GM23248 (cell line): ENCODE results near the gene CFDP1. TPM values are rescaled to one million over a fixed set of nuclear protein-coding genes. Genes with fewer than 3 reads are reported as not detected.
A peak's percentile ranks its signal among the peaks of the same experiment; 100 is the strongest.

Experiments
- DNase-seq: peaks from one replicate; pipeline ENCODE4 v3.0.0-alpha.2; 2015
- H2AFZ ChIP-seq: fragments of 200-600 bp; sonication (generic); 2 replicates; pipeline ENCODE4 v1.6.1; 2016; ENCODE audit warnings: antibody characterized with exemption
- H3F3A ChIP-seq: fragments of 200-600 bp; sonication (generic); 2 replicates; pipeline ENCODE4 v1.6.1; 2016; ENCODE audit warnings: mild to moderate bottlenecking, antibody characterized with exemption, mixed run types; ENCODE audit not compliant: insufficient read depth
- H3K27ac ChIP-seq: fragments of 200-600 bp; sonication (generic); 2 replicates; pipeline ENCODE4 v1.5.1; 2016; ENCODE audit warnings: mild to moderate bottlenecking
- H3K27me3 ChIP-seq: fragments of 200-600 bp; sonication (generic); replicated peaks from 2 replicates; pipeline ENCODE4 v1.6.1; 2016; ENCODE audit warnings: mild to moderate bottlenecking; ENCODE audit not compliant: insufficient read depth
- H3K36me3 ChIP-seq: fragments of 200-600 bp; sonication (generic); 2 replicates; pipeline ENCODE4 v1.6.1; 2016; ENCODE audit warnings: low read depth, mild to moderate bottlenecking
- H3K4me1 ChIP-seq: fragments of 200-600 bp; sonication (generic); 2 replicates; pipeline ENCODE4 v1.6.1; 2016; ENCODE audit warnings: mild to moderate bottlenecking; ENCODE audit not compliant: insufficient read depth
- H3K4me2 ChIP-seq: fragments of 200-600 bp; sonication (generic); one replicate; pipeline ENCODE4 v1.6.1; 2016; ENCODE audit warnings: mild to moderate bottlenecking; ENCODE audit not compliant: unreplicated experiment
- H3K4me3 ChIP-seq: fragments of 200-600 bp; sonication (generic); 2 replicates; pipeline ENCODE4 v1.5.1; 2016; ENCODE audit warnings: mild to moderate bottlenecking
- H3K79me2 ChIP-seq: fragments of 200-600 bp; sonication (generic); 2 replicates; pipeline ENCODE4 v1.6.1; 2016; ENCODE audit warnings: mild to moderate bottlenecking; ENCODE audit not compliant: insufficient read depth
- H3K9ac ChIP-seq: fragments of 200-600 bp; sonication (generic); 2 replicates; pipeline ENCODE4 v1.6.1; 2016; ENCODE audit warnings: mild to moderate bottlenecking
- H3K9me2 ChIP-seq: fragments of 200-600 bp; sonication (generic); 2 replicates; pipeline ENCODE4 v1.6.1; 2016; ENCODE audit warnings: mixed run types, mild to moderate bottlenecking, moderate library complexity; ENCODE audit not compliant: insufficient read depth
- H3K9me3 ChIP-seq: fragments of 200-600 bp; sonication (generic); one replicate; pipeline ENCODE4 v1.6.1; 2017; ENCODE audit warnings: low read depth
- H4K20me1 ChIP-seq: fragments of 200-600 bp; sonication (generic); 2 replicates; pipeline ENCODE4 v1.6.0; 2016; ENCODE audit not compliant: insufficient read depth
- EZH2 ChIP-seq: fragments of 200-600 bp; sonication (generic); IDR thresholded peaks from 2 replicates; pipeline ENCODE4 v1.6.1; 2018; ENCODE audit warnings: antibody characterized with exemption, mild to moderate bottlenecking; ENCODE audit not compliant: insufficient read depth, poor library complexity, severe bottlenecking
- EZH2phosphoT487 ChIP-seq: fragments of 200-600 bp; sonication (generic); IDR thresholded peaks from 2 replicates; pipeline ENCODE4 v1.6.1; 2018; ENCODE audit warnings: antibody characterized with exemption, moderate library complexity, mild to moderate bottlenecking, low read depth; ENCODE audit not compliant: insufficient read depth
- WGBS, 2 experiments: methylation state at CpG; one replicate each; pipeline ENCODE4 v1.1.6; 2015 to 2017; ENCODE audit warnings: low lambda C conversion rate in 2 of 2, low coverage in 1 of 2; ENCODE audit errors: missing lambda C conversion rate in 2 of 2; 5-methylcytosine and 5-hydroxymethylcytosine counted together
- in situ Hi-C: fragments of 300-500 bp; cut with MboI; formaldehyde crosslinking; loops from 2 replicates; pipeline ENCODE4 v1.15.0; 2020
- polyA plus RNA-seq: library from polyadenylated mRNA; unstranded; fragments of >200 nt; fragmentation: Nextera tagmentation; extraction: Ambion mirVana; gene quantifications from 2 replicates; pipeline ENCODE4 v1.2.1, GENCODE V29; 2016
- total RNA-seq: library from RNA; depleted of rRNA; stranded (reverse); fragments of >200 nt; shearing (Covaris generic); gene quantifications from 2 replicates; pipeline ENCODE4 v1.2.3, GENCODE V29; 2014

Gene CFDP1
- total and polyA plus RNA-seq, 2 experiments from 2014 or later: 36.9 to 46.7 TPM

DNA sequence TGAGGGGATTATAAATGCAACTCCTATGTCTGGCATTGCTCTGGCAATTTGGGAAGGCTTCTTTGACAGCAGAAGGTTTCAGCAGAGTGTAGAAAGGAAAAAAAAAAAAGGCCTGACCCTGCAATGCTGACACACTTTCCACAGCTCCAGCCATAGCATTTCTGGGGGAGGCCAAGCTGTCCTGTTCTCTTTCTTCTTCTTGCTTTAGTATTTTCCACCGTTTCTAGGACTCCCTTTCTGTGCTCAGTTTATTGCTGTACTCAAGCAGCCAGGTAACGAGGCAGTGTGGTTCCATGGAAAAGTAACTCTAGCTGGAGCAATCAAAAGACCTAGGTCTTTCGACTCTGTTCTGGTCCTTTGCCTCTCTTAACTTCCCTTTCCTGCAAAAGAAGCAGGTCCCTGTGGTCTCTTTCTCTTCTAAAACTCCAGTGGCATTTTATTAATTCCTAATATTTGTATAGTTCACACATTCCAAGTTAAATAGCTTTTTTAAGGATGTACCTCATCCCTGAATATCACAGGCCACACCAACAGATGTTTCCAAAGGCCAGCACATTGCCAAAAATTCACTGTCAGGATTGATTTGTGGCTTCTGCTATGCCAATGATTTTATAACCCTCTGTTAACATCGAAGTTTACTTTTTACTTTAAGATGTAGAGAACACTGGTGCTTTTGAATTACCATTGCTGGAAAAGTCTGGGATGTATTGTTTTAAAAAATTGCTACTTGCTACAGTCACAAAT is 91.6 kb downstream of the CFDP1 start:
- Histone ChIP-seq H2AFZ (no peak overlapping the region), H3K4me1 (peaks cover 38% of the 10 kb centered on the region), H3K27me3 (no peaks in the 10 kb centered on the region), H3K9ac (peak overlapping the region; percentile 40), H3K79me2 (no peaks in the 10 kb centered on the region), H4K20me1 (no peaks in the 10 kb centered on the region), H3K9me2 (no peaks in the 10 kb centered on the region), H3K4me3 (no peak overlapping the region), H3K36me3 (no peaks in the 10 kb centered on the region), H3K4me2 (peak overlapping the region; percentile 43), H3K9me3 (no peaks in the 10 kb centered on the region), H3F3A (peaks cover 43% of the 10 kb centered on the region), H3K27ac (peak overlapping the region; percentile 61)
- in situ Hi-C loops: no loop called here
- TF ChIP-seq EZH2phosphoT487: no peak
- TF ChIP-seq EZH2: no peak
- no peak for DNase-seq
- WGBS, 2 experiments: 46 to 48% methylated on average over 4 of the region's 4 CpGs

DNA sequence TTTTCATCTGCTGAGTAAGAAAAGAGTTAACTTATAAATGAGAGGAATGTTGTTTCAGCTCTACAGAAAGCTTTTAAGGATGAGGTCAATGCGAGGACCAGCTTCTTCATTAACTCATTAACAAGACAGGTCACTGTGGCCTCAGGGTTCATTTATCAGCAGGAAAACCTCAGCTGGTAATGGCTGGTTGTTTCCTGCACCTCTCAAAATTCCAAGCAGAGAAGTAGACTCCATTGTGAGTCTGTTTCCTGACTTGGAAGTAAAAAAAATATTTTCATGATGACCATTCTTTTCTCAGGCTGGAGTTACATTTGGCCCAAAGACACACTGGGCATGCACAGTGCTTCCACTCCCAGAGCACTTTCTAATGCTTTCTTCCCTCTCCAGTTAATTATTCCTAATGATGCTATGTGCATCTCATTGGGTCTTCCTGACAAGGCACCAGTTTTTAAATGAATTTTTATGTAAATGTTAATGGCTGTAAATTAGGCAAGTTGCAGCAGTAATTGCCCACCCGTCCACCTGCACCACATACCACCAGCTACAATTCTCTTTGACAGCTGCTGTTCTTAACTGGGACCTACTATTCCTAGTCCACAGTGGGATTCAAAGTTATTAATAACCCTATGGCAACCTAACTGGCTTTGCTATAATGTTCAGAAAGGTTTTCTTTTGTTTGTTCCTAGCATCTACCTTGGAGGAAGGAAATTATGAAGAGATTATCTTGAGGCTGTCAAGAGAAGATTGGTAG is 92.4 kb downstream of the CFDP1 start:
- Histone ChIP-seq H4K20me1 (no peaks in the 10 kb centered on the region), H3K27ac (peak overlapping the region; percentile 61), H3K79me2 (no peaks in the 10 kb centered on the region), H3K9me3 (no peaks in the 10 kb centered on the region), H3K4me3 (no peak overlapping the region), H3K9ac (peak overlapping the region; percentile 23), H3K9me2 (no peaks in the 10 kb centered on the region), H3F3A (peaks cover 43% of the 10 kb centered on the region), H3K4me1 (peaks cover 38% of the 10 kb centered on the region), H3K27me3 (no peaks in the 10 kb centered on the region), H3K36me3 (no peaks in the 10 kb centered on the region), H2AFZ (no peak overlapping the region), H3K4me2 (peak overlapping the region; percentile 43)
- TF ChIP-seq EZH2phosphoT487 (no peak), EZH2 (no peak)
- 48% methylated on average over 2 of the region's 2 CpGs for WGBS, 2 experiments
- peak; percentile 59 for DNase-seq
- in situ Hi-C loops: no loop called here

GRCh38 chr16:75337430-75337829 is 95.9 kb downstream of the CFDP1 start:
- 96% methylated on average over 6 of the region's 6 CpGs for WGBS, 2 experiments
- in situ Hi-C loops: no loop called here

DNA sequence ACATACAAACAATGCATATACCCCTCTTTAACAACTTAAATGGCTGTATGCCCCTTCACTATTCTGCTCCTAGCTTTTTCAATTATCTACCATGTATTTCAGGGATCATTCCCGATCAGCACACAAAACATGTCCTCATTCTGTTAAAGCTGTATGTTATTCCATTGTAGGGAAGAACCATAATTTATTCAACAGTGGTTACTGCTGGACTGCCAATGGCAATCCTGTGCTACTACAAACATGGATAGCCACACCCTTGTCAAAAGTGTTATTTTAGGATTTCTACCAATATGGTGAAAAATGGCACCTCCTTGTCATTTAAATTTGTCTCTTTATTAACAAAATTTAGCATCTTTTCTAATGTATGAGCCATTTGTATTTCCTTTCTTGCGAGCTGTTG is 96.8 kb downstream of the CFDP1 start:
- Histone ChIP-seq H2AFZ (no peak overlapping the region), H3K9ac (no peak overlapping the region), H3K4me3 (no peak overlapping the region), H3K79me2 (no peaks in the 10 kb centered on the region), H3K4me1 (peaks cover 16% of the 10 kb centered on the region), H3F3A (peaks cover 15% of the 10 kb centered on the region), H3K36me3 (no peaks in the 10 kb centered on the region), H3K4me2 (no peak overlapping the region), H3K27me3 (no peaks in the 10 kb centered on the region), H4K20me1 (no peaks in the 10 kb centered on the region), H3K9me2 (no peaks in the 10 kb centered on the region), H3K9me3 (no peaks in the 10 kb centered on the region), H3K27ac (no peak overlapping the region)
- no peak for DNase-seq
- TF ChIP-seq EZH2phosphoT487 (no peak), EZH2 (no peak)
- whole genome bisulfite sequencing, 2 experiments: 93 to 100% methylated on average over 2 of the region's 2 CpGs
- in situ Hi-C loops: no loop called here

More at GRCh38 chr16:75337430-75337829, 95.9 kb downstream of the CFDP1 start:
- H3K4me1 ChIP-seq: peaks cover 25% of the 10 kb centered on the region
- H3K36me3 ChIP-seq: no peaks in the 10 kb centered on the region
- peaks cover 24% of the 10 kb centered on the region for H3F3A ChIP-seq
- no peaks in the 10 kb centered on the region for H4K20me1 ChIP-seq
- TF ChIP-seq EZH2 (no peak), EZH2phosphoT487 (no peak)
- H3K27me3 ChIP-seq: no peaks in the 10 kb centered on the region
- H3K9ac ChIP-seq: no peak overlapping the region
- DNase-seq: no peak
- no peaks in the 10 kb centered on the region for H3K79me2 ChIP-seq
- no peaks in the 10 kb centered on the region for H3K9me3 ChIP-seq
- no peak overlapping the region for H3K4me2 ChIP-seq
- no peak overlapping the region for H2AFZ ChIP-seq
- H3K9me2 ChIP-seq: no peaks in the 10 kb centered on the region
- no peak overlapping the region for H3K4me3 ChIP-seq
- H3K27ac ChIP-seq: no peak overlapping the region
